Measurements from ENCODE around the gene CELF4. TPM values are rescaled to one million over a fixed set of nuclear protein-coding genes. Genes with fewer than 3 reads are reported as not detected.

The CELF4 gene
- total and polyA plus RNA-seq, 2 donors (not counting 1 experiment from before 2014, with no cell fraction given) = 0.17 TPM; not detected in 1

GRCh38 chr18:37499913-37500312 lies 65.7 kb downstream of the CELF4 start:
- no peak for DNase-seq (ENCODE audit: low read depth in 2 of 2)
- Histone ChIP-seq H3K4me2 (ENCODE audit: extremely low read depth, insufficient read depth, low read length) (no peak overlapping the region), H3K79me2 (ENCODE audit: control insufficient read depth, insufficient read depth, low read length) (no peaks in the 10 kb centered on the region), H3K4me1 (ENCODE audit: control insufficient read depth, extremely low read depth, insufficient read depth, low read length) (no peaks in the 10 kb centered on the region), H3K27ac (ENCODE audit: insufficient read depth, low read length) (no peak overlapping the region), H3K36me3 (ENCODE audit: control insufficient read depth, insufficient read depth, low read length) (no peaks in the 10 kb centered on the region), H3K9ac (ENCODE audit: insufficient read depth, low read length) (no peak overlapping the region), H3K4me3 (replicated peaks in 1 of 4; ENCODE audit: control extremely low read depth in 1 of 4, insufficient read depth in 1 of 4, low read depth in 3 of 4, low read length in 4 of 4) (no peak overlapping the region), H2AFZ (ENCODE audit: low read length) (no peak overlapping the region), H3K27me3 (ENCODE audit: control insufficient read depth, insufficient read depth, low read length) (no peaks in the 10 kb centered on the region), H4K20me1 (ENCODE audit: control insufficient read depth, extremely low read depth, insufficient read depth, low read length) (no peaks in the 10 kb centered on the region), H3K9me3 (ENCODE audit: control insufficient read depth, insufficient read depth, low read depth, low read length) (no peaks in the 10 kb centered on the region)
- TF ChIP-seq CTCF (conservative IDR thresholded peaks at IDR 0.05 in 1 of 2, IDR thresholded peaks at IDR 0.05 in 1 of 2; ENCODE audit: low read depth in 1 of 2, low read length in 2 of 2) (no peak), EZH2 (IDR thresholded peaks at IDR 0.05; ENCODE audit: low read length, missing control alignments) (no peak)

- Histone ChIP-seq H3K4me2 (ENCODE audit: extremely low read depth, insufficient read depth, low read length) (no peak overlapping the region), H3K9me3 (ENCODE audit: control insufficient read depth, insufficient read depth, low read depth, low read length) (no peaks in the 10 kb centered on the region), H3K4me3 (replicated peaks in 1 of 4; ENCODE audit: control extremely low read depth in 1 of 4, insufficient read depth in 1 of 4, low read depth in 3 of 4, low read length in 4 of 4) (no peak overlapping the region), H4K20me1 (ENCODE audit: control insufficient read depth, extremely low read depth, insufficient read depth, low read length) (no peaks in the 10 kb centered on the region), H2AFZ (ENCODE audit: low read length) (no peak overlapping the region), H3K9ac (ENCODE audit: insufficient read depth, low read length) (no peak overlapping the region), H3K4me1 (ENCODE audit: control insufficient read depth, extremely low read depth, insufficient read depth, low read length) (no peaks in the 10 kb centered on the region), H3K79me2 (ENCODE audit: control insufficient read depth, insufficient read depth, low read length) (no peaks in the 10 kb centered on the region), H3K27me3 (ENCODE audit: control insufficient read depth, insufficient read depth, low read length) (no peaks in the 10 kb centered on the region), H3K36me3 (ENCODE audit: control insufficient read depth, insufficient read depth, low read length) (no peaks in the 10 kb centered on the region), H3K27ac (ENCODE audit: insufficient read depth, low read length) (no peak overlapping the region)
- no peak for DNase-seq (ENCODE audit: low read depth in 2 of 2)
- TF ChIP-seq CTCF (conservative IDR thresholded peaks at IDR 0.05 in 1 of 2, IDR thresholded peaks at IDR 0.05 in 1 of 2; ENCODE audit: low read depth in 1 of 2, low read length in 2 of 2) (no peak), EZH2 (IDR thresholded peaks at IDR 0.05; ENCODE audit: low read length, missing control alignments) (no peak)
Observed at GRCh38 chr18:37499044-37499443, 66.6 kb downstream of the CELF4 start.

GRCh38 chr18:37497853-37498518 lies 67.6 kb downstream of the CELF4 start:
- no peaks in the 10 kb centered on the region for H4K20me1 ChIP-seq (ENCODE audit: control insufficient read depth, extremely low read depth, insufficient read depth, low read length)
- H3K36me3 ChIP-seq (ENCODE audit: control insufficient read depth, insufficient read depth, low read length) = no peaks in the 10 kb centered on the region
- H3K4me1 ChIP-seq (ENCODE audit: control insufficient read depth, extremely low read depth, insufficient read depth, low read length) = no peaks in the 10 kb centered on the region
- no peak overlapping the region for H2AFZ ChIP-seq (ENCODE audit: low read length)
- H3K9me3 ChIP-seq (ENCODE audit: control insufficient read depth, insufficient read depth, low read depth, low read length) = no peaks in the 10 kb centered on the region
- DNase-seq (ENCODE audit: low read depth in 2 of 2) = no peak
- no peak overlapping the region for H3K9ac ChIP-seq (ENCODE audit: insufficient read depth, low read length)
- H3K27ac ChIP-seq (ENCODE audit: insufficient read depth, low read length) = no peak overlapping the region
- H3K4me3 ChIP-seq (replicated peaks in 1 of 4; ENCODE audit: control extremely low read depth in 1 of 4, insufficient read depth in 1 of 4, low read depth in 3 of 4, low read length in 4 of 4) = no peak overlapping the region
- H3K27me3 ChIP-seq (ENCODE audit: control insufficient read depth, insufficient read depth, low read length) = no peaks in the 10 kb centered on the region
- TF ChIP-seq EZH2 (IDR thresholded peaks at IDR 0.05; ENCODE audit: low read length, missing control alignments) = no peak
- TF ChIP-seq CTCF (conservative IDR thresholded peaks at IDR 0.05 in 1 of 2, IDR thresholded peaks at IDR 0.05 in 1 of 2; ENCODE audit: low read depth in 1 of 2, low read length in 2 of 2) = no peak
- H3K79me2 ChIP-seq (ENCODE audit: control insufficient read depth, insufficient read depth, low read length) = no peaks in the 10 kb centered on the region
- H3K4me2 ChIP-seq (ENCODE audit: extremely low read depth, insufficient read depth, low read length) = no peak overlapping the region
